Coronary artery (tissue), 2 donors: Measurements from ENCODE around the gene RBM33.
A peak's percentile ranks its signal among the peaks of the same experiment; 100 is the strongest.

Experiments
- DNase-seq: peaks from one replicate; pipeline ENCODE4 v3.0.0-alpha.2; 2017; ENCODE audit warnings: low spot score
- H3K27ac ChIP-seq, 2 donors: fragments of 200-600 bp; sonication (generic); one replicate each; pipeline ENCODE4 v1.5.1; 2016 to 2019
- H3K4me3 ChIP-seq: fragments of 200-600 bp; sonication (generic); 2 replicates; pipeline ENCODE4 v1.5.1; 2016; ENCODE audit warnings: mild to moderate bottlenecking, moderate library complexity
- CTCF ChIP-seq: fragments of 200-600 bp; sonication (generic); IDR thresholded peaks from one replicate; pipeline ENCODE4 v1.5.1; 2019; ENCODE audit warnings: antibody characterized with exemption

Gene RBM33

DNA sequence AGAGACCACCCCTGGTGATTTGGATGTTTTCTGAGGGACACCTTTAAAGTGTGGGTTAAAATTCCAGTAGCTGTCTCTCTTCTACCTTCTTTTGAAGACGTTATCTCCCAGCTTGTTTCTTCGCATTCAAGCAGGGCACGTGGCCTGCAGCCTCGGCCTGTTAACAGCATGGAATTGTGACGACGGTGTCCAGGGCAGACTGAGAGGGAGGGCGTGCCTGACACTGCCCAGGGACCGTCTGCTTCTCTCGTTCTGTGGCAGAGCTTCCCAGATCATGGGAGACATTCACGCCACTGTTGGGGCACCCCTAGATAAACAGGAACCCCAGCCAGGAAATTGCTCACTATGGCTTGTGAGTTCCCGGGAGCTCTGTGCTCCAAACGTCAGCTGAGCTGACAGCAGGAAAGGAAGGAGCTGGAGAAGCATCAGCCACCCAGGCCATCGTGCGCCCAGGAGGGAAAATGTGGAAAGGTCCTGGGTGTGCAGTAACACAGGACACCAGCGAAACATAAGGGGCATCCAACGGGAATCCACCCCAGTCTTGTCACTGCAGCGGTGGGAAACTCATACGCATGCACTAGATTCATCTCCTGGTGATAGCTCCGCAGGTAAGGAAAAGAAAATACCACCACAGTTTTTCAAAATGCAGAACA lies 41.1 kb upstream of the RBM33 start:
- peak; percentile 62 for DNase-seq
- H3K27ac ChIP-seq: no peak overlapping the region
- TF ChIP-seq CTCF: no peak
- no peak overlapping the region for H3K4me3 ChIP-seq

- DNase-seq: peak; percentile 58
- no peak overlapping the region for H3K4me3 ChIP-seq
- no peak for TF ChIP-seq CTCF
- no peak overlapping the region for H3K27ac ChIP-seq
These were observed 40.5 kb upstream of the RBM33 start for GRCh38 chr7:155603858-155604503.

- no peak for TF ChIP-seq CTCF
- DNase-seq: peak; percentile 52
- H3K27ac ChIP-seq: no peak overlapping the region
- no peak overlapping the region for H3K4me3 ChIP-seq
These were observed 39.9 kb upstream of the RBM33 start for GRCh38 chr7:155604504-155604997.

DNA sequence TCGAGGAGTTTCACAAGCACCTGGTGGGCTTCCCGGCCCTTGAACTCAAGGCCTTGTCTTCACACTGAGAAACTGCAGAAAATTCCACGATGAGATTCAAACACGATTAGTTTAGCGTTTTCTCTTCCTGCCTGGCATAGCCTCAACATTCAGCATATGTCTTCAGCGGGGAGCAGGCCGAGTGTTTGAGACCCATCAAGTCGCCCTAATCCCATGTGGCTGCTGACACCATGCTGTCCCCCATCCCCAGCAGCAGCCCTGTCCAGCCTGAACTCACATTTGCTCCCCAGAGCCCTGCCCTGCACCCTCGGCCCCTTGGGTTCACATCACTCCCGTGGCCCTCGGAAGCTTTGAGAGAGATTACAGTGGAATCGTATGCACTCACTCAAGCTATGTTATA lies 35.3 kb upstream of the RBM33 start:
- DNase-seq: no peak
- TF ChIP-seq CTCF: no peak
- H3K27ac ChIP-seq: no peak overlapping the region
- H3K4me3 ChIP-seq: no peak overlapping the region

GRCh38 chr7:155610633-155611193 lies 33.7 kb upstream of the RBM33 start:
- no peak for DNase-seq
- H3K27ac ChIP-seq: no peak overlapping the region
- H3K4me3 ChIP-seq: no peak overlapping the region
- no peak for TF ChIP-seq CTCF

DNA sequence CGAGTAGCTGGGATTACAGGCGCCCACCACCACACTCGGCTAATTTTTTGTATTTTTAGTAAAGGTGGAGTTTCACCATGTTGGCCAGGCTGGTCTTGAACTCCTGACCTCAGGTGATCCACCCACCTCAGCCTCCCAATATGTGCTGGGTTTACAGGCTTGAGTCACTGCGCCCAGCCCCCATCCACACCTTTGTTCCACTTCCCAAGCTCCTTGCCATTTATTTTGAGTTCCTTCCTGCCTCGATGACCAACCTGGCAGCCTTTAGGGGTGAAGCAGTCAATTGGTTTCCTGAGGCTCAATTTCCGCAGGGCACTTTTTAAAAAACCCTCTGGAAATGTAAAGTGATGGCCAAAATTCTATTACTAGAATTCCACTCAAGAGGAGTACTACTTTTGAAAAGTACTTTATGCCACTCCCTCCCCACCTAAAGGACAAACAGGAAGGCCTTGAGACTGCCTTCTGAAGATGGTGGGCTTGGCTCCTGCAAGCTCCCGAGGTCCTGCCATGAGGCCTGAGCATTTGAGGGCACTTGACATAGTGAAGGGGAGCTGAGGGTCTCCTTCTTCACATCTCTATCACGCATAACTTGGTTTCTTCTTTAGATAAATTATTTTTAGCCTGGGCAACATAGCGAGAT lies 32.5 kb upstream of the RBM33 start:
- no peak overlapping the region for H3K27ac ChIP-seq
- no peak for TF ChIP-seq CTCF
- no peak for DNase-seq
- no peak overlapping the region for H3K4me3 ChIP-seq
